Peyer's patch (tissue), 4 donors: ENCODE measurements around the gene COL6A2.

Experiments used
- POLR2A ChIP-seq, 2 donors: fragments of 450-650 bp; IDR thresholded peaks; one replicate each; pipeline ENCODE4 v1.5.1; 2017; ENCODE audit warnings: antibody characterized with exemption in 2 of 2, mild to moderate bottlenecking in 2 of 2, moderate library complexity in 2 of 2
- TF ChIP-seq, protein P1 (sequence below), 6 experiments: fragments of 450-650 bp in 4 of 6; fragments of 200-600 bp in 2 of 6; sonication (generic) in 1 of 6; IDR thresholded peaks; one replicate each; pipeline ENCODE4 v1.5.1; 2017 to 2019; ENCODE audit warnings: antibody characterized with exemption in 6 of 6, mild to moderate bottlenecking in 3 of 6, moderate library complexity in 1 of 6

DNA sequence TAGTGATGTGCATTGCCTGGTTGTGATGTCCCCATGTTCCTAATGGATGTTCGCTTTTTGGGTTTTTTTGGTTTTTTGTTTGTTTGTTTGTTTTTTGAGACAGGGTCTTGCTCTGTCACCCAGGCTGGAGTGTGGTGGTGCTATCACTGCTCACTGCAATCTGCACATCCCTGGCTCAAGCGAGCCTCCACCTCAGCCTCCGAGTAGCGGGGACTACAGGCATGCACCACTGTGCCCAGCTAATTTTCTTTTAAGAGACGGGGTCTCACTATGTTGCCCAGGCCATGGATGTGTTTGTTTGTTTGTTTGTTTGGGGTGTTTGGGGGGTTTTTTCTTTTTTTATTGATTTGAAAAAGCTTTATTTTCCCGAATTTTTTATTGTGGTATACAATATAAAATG is 2.1 kb downstream of the COL6A2 start:
- TF ChIP-seq, protein P1, sequence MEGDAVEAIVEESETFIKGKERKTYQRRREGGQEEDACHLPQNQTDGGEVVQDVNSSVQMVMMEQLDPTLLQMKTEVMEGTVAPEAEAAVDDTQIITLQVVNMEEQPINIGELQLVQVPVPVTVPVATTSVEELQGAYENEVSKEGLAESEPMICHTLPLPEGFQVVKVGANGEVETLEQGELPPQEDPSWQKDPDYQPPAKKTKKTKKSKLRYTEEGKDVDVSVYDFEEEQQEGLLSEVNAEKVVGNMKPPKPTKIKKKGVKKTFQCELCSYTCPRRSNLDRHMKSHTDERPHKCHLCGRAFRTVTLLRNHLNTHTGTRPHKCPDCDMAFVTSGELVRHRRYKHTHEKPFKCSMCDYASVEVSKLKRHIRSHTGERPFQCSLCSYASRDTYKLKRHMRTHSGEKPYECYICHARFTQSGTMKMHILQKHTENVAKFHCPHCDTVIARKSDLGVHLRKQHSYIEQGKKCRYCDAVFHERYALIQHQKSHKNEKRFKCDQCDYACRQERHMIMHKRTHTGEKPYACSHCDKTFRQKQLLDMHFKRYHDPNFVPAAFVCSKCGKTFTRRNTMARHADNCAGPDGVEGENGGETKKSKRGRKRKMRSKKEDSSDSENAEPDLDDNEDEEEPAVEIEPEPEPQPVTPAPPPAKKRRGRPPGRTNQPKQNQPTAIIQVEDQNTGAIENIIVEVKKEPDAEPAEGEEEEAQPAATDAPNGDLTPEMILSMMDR (IDR thresholded peaks at IDR 0.05), result no peak
- TF ChIP-seq POLR2A (IDR thresholded peaks at IDR 0.05), result no peak
